COLO829 (cell line): Measurements from ENCODE around the gene RHOJ.
"Not testable (repeated sequence)": the region's sequence is repeated elsewhere in the genome, so short reads cannot be mapped to it uniquely, and the experiment has no call there.

Experiments
- DNase-seq: peaks from one replicate; pipeline ENCODE4 v3.0.0; 2012; ENCODE audit warnings: low spot score

Gene RHOJ

GRCh38 chr14:63268771-63269170, 64.5 kb downstream of the RHOJ start:
- no peak for DNase-seq

- no peak for DNase-seq
Observed at GRCh38 chr14:63269561-63270225, 65.5 kb downstream of the RHOJ start.

GRCh38 chr14:63273129-63273528, 68.9 kb downstream of the RHOJ start:
- DNase-seq: no peak

GRCh38 chr14:63273717-63274655, 69.7 kb downstream of the RHOJ start:
- no peak for DNase-seq

GRCh38 chr14:63275611-63276010, 71.4 kb downstream of the RHOJ start:
- no peak for DNase-seq

GRCh38 chr14:63276016-63276415, 71.8 kb downstream of the RHOJ start:
- DNase-seq: no peak

- DNase-seq: peak; percentile 90
Observed at GRCh38 chr14:63276492-63277342, 72.5 kb downstream of the RHOJ start.

- no peak for DNase-seq
Observed at GRCh38 chr14:63277591-63278183, 73.4 kb downstream of the RHOJ start.

- DNase-seq: not testable (repeated sequence)
Observed at GRCh38 chr14:63279933-63280332, 75.7 kb downstream of the RHOJ start.

GRCh38 chr14:63282997-63283883, 79.0 kb downstream of the RHOJ start:
- DNase-seq: no peak

GRCh38 chr14:63283884-63284248, 79.6 kb downstream of the RHOJ start:
- no peak for DNase-seq

- no peak for DNase-seq
Observed at GRCh38 chr14:63286071-63286470, 81.8 kb downstream of the RHOJ start.

- DNase-seq: no peak
Observed at GRCh38 chr14:63287666-63288483, 83.6 kb downstream of the RHOJ start.

GRCh38 chr14:63288853-63289252, 84.6 kb downstream of the RHOJ start:
- no peak for DNase-seq

- DNase-seq: no peak
Observed at GRCh38 chr14:63290741-63291430, 86.6 kb downstream of the RHOJ start.

- DNase-seq: no peak
Observed at GRCh38 chr14:63292805-63293204, 88.6 kb downstream of the RHOJ start.

GRCh38 chr14:63295231-63295685, 91.0 kb downstream of the RHOJ start:
- no peak for DNase-seq

- DNase-seq: no peak
Observed at GRCh38 chr14:63296060-63296563, 91.9 kb downstream of the RHOJ start.

- DNase-seq: no peak
Observed at GRCh38 chr14:63297372-63298063, 93.3 kb downstream of the RHOJ start.
